ENCODE results near the gene PNMA8A. TPM values are rescaled to one million over a fixed set of nuclear protein-coding genes. Genes with fewer than 3 reads are reported as not detected.
"Not testable (repeated sequence)": the region's sequence is repeated elsewhere in the genome, so short reads cannot be mapped to it uniquely, and the experiment has no call there.

PNMA8A gene
- polyA plus RNA-seq, 1 of the 3 experiments (the other 2 are of a cell fraction) = 10.2 TPM

DNA sequence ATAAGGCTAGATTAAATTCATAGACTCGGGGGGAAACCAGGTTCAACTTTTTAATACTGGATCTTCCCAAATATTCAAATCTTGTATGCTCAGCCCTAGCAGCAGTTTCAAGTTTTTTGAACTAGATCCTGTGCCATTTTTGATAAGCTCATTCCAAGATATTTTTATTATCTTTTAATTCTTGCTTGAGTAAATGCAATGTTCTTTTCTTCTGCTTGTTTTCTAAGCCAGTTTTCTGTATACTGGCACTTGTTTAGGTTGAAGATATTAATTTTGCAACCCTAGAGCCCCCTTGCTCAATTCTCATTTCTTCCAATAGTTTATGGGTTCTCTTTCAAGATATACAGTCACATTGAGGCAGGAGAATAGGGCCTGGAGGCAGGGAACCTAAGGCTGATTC, 29.5 kb downstream of the PNMA8A start:
- 71% methylated on average over 1 of the region's 1 CpG for WGBS (ENCODE audit: low lambda C conversion rate)
- Histone ChIP-seq H3K9ac (no peak overlapping the region), H4K20me1 (ENCODE audit: insufficient read depth) (no peaks in the 10 kb centered on the region), H3K4me3 (ENCODE audit: low read depth in 2 of 2, low read length in 1 of 2) (no peak overlapping the region), H2AFZ (ENCODE audit: low read depth) (no peak overlapping the region), H3K27me3 (ENCODE audit: insufficient read depth) (no peaks in the 10 kb centered on the region), H3K4me2 (no peak overlapping the region), H3K79me2 (ENCODE audit: insufficient read depth) (no peaks in the 10 kb centered on the region), H3K9me2 (no peaks in the 10 kb centered on the region), H3F3A (replicated peaks; ENCODE audit: insufficient read depth) (peaks cover 5% of the 10 kb centered on the region), H3K4me1 (ENCODE audit: control insufficient read depth in 1 of 2, insufficient read depth in 2 of 2, low read depth in 1 of 2, low read length in 1 of 2) (0 out of 4 replicates have a peak, but pooled peaks cover 0 to 5% of the 10 kb centered on the region in 2 experiments), H3K9me3 (no peaks in the 10 kb centered on the region), H3K36me3 (replicated peaks in 1 of 2; ENCODE audit: control insufficient read depth in 1 of 2, insufficient read depth in 2 of 2, low read length in 1 of 2) (no peaks in the 10 kb centered on the region), H3K27ac (ENCODE audit: low read depth in 2 of 2, low read length in 1 of 2) (no peak overlapping the region)
- ChIA-PET CTCF (interaction anchor here (0.7 to 2.0 kb wide), 2 partner anchors 46 to 95 kb away, joined by 3 to 4 read pairs; no protein-coding TSS in a partner anchor), POLR2A (no interaction called here)
- TF ChIP-seq NRF1 (IDR thresholded peaks at IDR 0.05; ENCODE audit: low read depth, low read length) (no peak), FOSL2 (IDR thresholded peaks at IDR 0.05; ENCODE audit: borderline replicate concordance, low read depth) (no peak), RCOR1 (IDR thresholded peaks at IDR 0.05; ENCODE audit: low read length) (no peak), POLR2AphosphoS5 (IDR thresholded peaks at IDR 0.05; ENCODE audit: low read depth, low read length) (no peak), SMC3 (IDR thresholded peaks at IDR 0.05; ENCODE audit: low read depth, low read length) (no peak), TEAD4 (IDR thresholded peaks at IDR 0.05; ENCODE audit: borderline replicate concordance, insufficient read depth) (no peak), JUND (IDR thresholded peaks at IDR 0.05) (no peak), TAF1 (IDR thresholded peaks at IDR 0.05; ENCODE audit: borderline replicate concordance, low read depth, low read length) (no peak), RXRA (IDR thresholded peaks at IDR 0.05; ENCODE audit: borderline replicate concordance, low read depth) (no peak), RFX5 (IDR thresholded peaks at IDR 0.05; ENCODE audit: low read length) (no peak)
- TF ChIP-seq, protein P1, sequence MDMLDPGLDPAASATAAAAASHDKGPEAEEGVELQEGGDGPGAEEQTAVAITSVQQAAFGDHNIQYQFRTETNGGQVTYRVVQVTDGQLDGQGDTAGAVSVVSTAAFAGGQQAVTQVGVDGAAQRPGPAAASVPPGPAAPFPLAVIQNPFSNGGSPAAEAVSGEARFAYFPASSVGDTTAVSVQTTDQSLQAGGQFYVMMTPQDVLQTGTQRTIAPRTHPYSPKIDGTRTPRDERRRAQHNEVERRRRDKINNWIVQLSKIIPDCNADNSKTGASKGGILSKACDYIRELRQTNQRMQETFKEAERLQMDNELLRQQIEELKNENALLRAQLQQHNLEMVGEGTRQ (IDR thresholded peaks at IDR 0.05; ENCODE audit: borderline replicate concordance, low read depth, low read length) = no peak
- TF ChIP-seq, protein P2, sequence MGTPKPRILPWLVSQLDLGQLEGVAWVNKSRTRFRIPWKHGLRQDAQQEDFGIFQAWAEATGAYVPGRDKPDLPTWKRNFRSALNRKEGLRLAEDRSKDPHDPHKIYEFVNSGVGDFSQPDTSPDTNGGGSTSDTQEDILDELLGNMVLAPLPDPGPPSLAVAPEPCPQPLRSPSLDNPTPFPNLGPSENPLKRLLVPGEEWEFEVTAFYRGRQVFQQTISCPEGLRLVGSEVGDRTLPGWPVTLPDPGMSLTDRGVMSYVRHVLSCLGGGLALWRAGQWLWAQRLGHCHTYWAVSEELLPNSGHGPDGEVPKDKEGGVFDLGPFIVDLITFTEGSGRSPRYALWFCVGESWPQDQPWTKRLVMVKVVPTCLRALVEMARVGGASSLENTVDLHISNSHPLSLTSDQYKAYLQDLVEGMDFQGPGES (IDR thresholded peaks at IDR 0.05; ENCODE audit: low read depth, low read length) = no peak
- DNase-seq = no peak

DNA sequence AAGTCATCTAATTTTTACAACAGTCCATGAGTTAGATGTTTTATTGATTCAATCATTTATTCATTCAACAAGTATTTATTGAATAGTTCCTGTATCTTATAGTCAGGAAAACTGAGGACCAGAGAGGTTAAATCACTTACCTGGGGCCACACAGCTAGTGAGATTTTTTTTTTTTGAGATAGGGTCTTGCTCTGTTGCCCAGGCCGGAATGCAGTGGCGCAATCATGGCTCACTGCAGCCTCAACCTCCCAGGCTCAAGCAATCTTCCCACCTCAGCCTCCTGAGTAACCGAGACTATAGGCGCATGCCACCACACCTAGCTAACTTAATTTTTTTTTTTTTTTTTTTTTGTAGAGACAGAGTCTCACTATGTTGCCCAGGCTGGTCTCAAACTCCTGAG, 35.7 kb downstream of the PNMA8A start:
- CTCF ChIA-PET = interaction anchor here (1.3 kb wide), 1 partner anchor 40 kb away, joined by 3 read pairs; no protein-coding TSS in a partner anchor
- H3K9me3 ChIP-seq; H3K27me3 ChIP-seq (ENCODE audit: insufficient read depth); H3K4me1 ChIP-seq (ENCODE audit: control insufficient read depth in 1 of 2, insufficient read depth in 2 of 2, low read depth in 1 of 2, low read length in 1 of 2); H3K36me3 ChIP-seq (replicated peaks in 1 of 2; ENCODE audit: control insufficient read depth in 1 of 2, insufficient read depth in 2 of 2, low read length in 1 of 2); H3K79me2 ChIP-seq (ENCODE audit: insufficient read depth); H3K27ac ChIP-seq (ENCODE audit: low read depth in 2 of 2, low read length in 1 of 2); H4K20me1 ChIP-seq (ENCODE audit: insufficient read depth); H3F3A ChIP-seq (replicated peaks; ENCODE audit: insufficient read depth); H3K9me2 ChIP-seq; POLR2A ChIA-PET; H3K4me3 ChIP-seq (ENCODE audit: low read depth in 2 of 2, low read length in 1 of 2); DNase-seq; H3K9ac ChIP-seq; H3K4me2 ChIP-seq; H2AFZ ChIP-seq (ENCODE audit: low read depth): not testable (repeated sequence)
- WGBS (ENCODE audit: low lambda C conversion rate) = 93% methylated on average over 4 of the region's 4 CpGs
